ENCODE measurements around the gene GABBR2.

GABBR2 gene

DNA sequence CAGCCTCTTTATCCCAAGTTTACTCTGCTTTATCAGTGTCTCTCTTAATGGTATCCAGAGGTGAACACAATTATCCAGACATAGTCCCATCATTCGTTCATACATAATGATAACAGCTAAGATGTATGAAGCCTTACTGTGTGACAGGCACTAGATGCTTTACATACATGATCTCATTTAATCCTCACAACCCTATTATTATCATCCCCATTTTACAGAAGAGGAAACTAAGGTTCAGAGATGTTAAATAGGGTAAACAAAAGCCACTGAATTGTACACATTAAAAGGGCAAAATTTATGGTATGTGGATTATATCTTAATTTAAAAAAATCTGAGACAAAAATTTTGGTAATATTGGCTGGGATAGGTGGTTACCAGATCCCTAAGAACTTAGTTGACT is 329.2 kb downstream of the GABBR2 start:
- H3K27ac ChIP-seq = no peak overlapping the region
- TF ChIP-seq, protein P1, sequence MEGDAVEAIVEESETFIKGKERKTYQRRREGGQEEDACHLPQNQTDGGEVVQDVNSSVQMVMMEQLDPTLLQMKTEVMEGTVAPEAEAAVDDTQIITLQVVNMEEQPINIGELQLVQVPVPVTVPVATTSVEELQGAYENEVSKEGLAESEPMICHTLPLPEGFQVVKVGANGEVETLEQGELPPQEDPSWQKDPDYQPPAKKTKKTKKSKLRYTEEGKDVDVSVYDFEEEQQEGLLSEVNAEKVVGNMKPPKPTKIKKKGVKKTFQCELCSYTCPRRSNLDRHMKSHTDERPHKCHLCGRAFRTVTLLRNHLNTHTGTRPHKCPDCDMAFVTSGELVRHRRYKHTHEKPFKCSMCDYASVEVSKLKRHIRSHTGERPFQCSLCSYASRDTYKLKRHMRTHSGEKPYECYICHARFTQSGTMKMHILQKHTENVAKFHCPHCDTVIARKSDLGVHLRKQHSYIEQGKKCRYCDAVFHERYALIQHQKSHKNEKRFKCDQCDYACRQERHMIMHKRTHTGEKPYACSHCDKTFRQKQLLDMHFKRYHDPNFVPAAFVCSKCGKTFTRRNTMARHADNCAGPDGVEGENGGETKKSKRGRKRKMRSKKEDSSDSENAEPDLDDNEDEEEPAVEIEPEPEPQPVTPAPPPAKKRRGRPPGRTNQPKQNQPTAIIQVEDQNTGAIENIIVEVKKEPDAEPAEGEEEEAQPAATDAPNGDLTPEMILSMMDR (conservative IDR thresholded peaks at IDR 0.05) = no peak
- no peak for TF ChIP-seq ZFX (IDR thresholded peaks at IDR 0.05)

DNA sequence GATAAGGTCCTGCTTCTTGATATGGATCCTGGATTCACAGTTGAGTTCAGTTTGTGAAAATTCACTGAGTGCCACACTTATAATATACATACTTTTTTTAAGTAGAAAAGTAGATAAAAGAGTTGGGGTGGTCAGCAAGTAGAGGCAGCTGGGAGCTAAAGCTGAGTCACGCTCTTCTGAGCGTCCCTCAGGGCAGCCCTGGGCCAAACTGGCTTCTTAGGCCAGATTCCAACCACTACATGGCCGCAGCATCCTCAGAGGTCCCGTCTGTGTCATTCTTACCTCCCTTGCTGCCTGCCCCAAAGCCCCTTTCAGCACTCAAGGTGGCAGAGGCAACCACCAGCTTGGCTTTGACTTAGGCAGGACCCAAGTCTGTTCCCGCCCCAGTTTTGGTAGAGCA is 329.9 kb downstream of the GABBR2 start:
- no peak overlapping the region for H3K27ac ChIP-seq

DNA sequence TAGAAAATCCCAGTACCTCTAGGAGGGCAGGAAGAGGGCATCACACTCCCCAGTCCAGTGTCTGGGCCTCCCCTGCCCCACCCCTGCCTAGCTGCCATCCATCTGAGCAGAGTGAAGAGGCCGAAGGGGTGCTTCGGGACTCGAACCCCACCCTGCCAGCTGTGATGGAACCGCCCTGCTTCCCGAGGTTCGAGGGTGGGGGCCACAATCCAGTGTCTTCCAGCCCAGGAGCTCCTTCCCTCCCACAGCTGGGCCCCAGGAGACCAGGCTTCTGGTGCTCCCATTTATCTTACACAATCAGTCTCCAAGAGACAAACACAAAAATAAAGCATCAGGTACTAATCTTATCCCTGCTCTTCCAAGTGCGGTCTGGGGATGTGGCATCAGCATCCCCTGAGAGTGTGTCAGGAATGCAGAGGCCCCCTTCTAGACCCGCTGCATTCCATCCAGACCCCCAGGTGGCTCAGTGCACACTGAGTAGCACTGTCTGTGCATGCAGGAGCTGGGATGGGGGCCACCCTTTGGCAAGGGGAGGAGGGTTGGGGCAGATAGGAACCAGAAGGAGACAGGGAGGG is 330.4 kb downstream of the GABBR2 start:
- TF ChIP-seq ZFX (IDR thresholded peaks at IDR 0.05) = no peak
- TF ChIP-seq, protein P1 (conservative IDR thresholded peaks at IDR 0.05) = no peak
- H3K27ac ChIP-seq = no peak overlapping the region

More for the DNA sequence above, 329.9 kb downstream of the GABBR2 start:
- no peak for TF ChIP-seq ZFX (IDR thresholded peaks at IDR 0.05)
- TF ChIP-seq, protein P1 (conservative IDR thresholded peaks at IDR 0.05) = no peak

DNA sequence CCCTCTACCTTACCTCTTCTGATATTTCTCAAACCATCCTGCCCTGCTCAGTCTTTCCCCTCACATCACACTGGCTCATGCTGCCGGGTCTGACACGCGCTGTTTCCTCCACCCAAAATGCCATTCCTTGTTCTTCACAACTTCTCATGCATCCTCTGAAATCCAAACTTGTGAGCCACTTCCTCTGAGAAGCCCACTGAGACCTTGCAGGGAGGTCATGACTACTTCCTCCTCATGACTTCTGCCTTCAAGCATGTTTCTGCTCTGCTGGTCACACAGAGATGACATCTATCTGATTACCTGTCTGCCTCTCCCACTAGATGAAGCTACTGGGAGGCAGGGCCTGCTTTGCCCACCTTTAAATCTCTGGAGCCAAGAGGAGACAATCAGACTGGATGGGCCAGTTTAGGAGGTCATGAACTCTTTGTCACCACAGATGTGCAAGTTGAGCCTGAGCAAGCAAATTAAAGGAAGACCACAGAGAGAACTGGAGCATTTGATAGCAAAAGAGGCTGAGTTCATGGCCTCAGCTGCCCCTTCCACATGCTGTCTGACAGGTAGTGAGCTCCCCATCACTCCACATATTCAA is 333.5 kb downstream of the GABBR2 start:
- no peak for TF ChIP-seq ZFX (IDR thresholded peaks at IDR 0.05)
- TF ChIP-seq, protein P1 (conservative IDR thresholded peaks at IDR 0.05) = no peak
- no peak overlapping the region for H3K27ac ChIP-seq

DNA sequence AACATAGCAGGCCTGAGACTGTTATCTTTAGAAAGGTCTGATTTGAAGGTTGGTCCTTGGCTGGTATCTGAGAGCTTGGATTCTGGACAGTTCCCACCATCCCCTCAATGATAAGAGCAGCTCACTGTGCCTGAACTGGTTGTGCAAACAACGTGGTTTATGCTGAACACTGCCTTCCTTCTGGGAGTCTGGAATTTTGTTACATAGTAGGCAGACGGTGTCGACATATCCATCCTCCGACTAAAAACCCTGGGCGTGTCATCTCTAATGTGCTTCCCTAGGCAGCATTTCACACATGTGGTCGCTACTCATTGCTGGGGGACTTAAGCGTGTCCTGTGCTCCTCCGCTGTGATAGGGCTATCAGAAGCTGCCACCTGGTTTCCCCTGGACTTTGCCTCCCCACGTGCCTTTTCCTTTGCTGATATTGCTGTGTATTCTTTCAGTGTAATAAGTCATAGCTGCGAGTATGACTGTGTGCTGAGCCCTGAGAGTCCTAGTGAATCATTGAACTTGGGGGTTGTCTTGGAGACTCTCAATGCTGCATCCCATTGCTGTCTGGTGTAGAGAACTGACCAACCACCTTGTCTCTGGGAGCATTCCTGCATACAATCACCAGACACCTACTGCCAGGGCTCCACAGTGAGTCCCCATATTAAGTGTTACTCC is 334.2 kb downstream of the GABBR2 start:
- TF ChIP-seq ZFX (IDR thresholded peaks at IDR 0.05) = no peak
- TF ChIP-seq, protein P1 (conservative IDR thresholded peaks at IDR 0.05) = no peak
- H3K27ac ChIP-seq = no peak overlapping the region

DNA sequence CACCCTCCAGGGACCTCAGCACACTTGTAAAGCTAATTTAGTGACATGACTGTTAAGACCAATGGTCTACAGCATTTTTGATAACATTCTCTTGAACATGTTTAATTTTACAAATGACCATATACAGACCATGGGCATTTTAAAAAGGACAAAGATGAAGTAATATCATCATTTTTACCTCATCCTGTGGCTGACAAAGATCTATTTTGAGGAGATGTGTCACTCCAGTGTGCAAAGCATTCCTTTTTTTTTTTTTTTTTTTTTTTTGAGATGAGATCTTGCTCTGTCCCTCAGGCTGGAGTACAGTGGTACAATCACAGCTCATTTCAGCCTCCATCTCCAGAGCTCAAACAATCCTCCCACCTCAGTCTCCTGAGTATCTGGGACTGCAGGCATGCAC is 335.1 kb downstream of the GABBR2 start:
- no peak overlapping the region for H3K27ac ChIP-seq
- TF ChIP-seq ZFX (IDR thresholded peaks at IDR 0.05) = no peak
- TF ChIP-seq, protein P1 (conservative IDR thresholded peaks at IDR 0.05) = no peak

DNA sequence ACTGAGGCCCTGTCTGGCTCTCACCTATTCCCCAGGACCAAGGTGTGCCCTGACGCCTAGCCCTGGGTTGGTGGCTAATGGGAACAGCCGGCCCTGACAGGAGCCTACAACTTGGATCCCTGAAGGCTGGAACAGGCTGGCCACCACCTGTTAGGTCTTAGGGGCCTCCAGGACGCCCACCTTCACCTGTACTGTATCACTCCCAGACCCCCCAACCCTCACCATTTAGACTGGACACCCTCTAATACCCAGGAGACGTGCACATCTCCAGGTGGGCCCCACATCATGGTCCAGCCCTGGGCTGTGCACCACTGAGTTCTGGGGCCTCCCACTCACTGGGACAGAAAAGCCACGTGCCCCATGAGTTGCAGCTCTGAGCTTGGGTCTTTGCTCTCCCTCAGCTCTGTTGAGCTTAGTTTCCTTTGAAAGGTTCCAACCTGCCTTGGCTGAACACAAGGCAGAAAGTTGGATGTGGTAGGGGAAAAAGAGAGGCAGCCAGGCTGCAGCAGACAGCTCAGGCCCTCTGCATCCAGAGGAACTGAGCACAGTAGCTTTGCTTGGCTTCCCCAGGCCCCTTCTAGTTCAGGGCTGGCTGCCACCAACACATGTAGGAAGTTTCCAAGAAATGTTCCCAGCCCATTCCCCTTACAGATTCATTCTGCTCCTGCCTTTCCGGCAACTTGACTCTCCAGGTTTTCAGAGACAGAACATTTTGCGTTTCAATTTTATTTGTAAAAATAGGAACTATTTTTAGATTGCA is 336.5 kb downstream of the GABBR2 start:
- TF ChIP-seq ZFX (IDR thresholded peaks at IDR 0.05) = no peak
- TF ChIP-seq, protein P1 (conservative IDR thresholded peaks at IDR 0.05) = no peak
- H3K27ac ChIP-seq = no peak overlapping the region
